ENCODE data around the gene TRIM22.

- TF ChIP-seq CTCF (IDR thresholded peaks at IDR 0.05) (no peak), POLR2A (IDR thresholded peaks at IDR 0.05) (no peak)
Measured at GRCh38 chr11:5749836-5750235, 60.2 kb downstream of the TRIM22 start.
